HG03575 (cell line): ENCODE data around the gene BAHCC1.

Experiments used
- ATAC-seq: cut with Tn5 transposase; IDR thresholded peaks from one replicate; pipeline ENCODE4 v1.9.1; 2021; ENCODE audit not compliant: unreplicated experiment, insufficient number of reproducible peaks, low FRiP score; ENCODE audit errors: extremely low read depth

BAHCC1 gene

DNA sequence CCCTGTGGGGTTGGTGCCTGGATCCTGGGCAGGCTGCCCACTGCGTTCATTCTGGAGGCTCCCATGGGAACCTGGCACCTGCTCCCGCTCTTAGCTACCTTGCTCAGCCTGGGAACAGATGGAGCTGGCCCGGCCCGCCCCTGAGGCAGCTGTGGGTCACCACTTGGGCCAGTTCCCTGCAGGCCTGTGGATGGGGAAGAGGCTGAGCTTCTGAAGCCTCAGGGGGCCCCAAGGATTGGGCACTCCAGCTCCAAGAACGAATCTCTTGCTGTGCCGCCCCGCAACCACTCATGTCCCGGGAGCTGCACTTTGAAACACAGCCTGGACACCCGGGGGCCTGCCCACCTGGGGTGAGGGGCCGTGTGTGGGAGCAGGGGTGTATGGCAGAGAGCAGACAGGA lies 37.7 kb downstream of the BAHCC1 start:
- ATAC-seq: no peak

DNA sequence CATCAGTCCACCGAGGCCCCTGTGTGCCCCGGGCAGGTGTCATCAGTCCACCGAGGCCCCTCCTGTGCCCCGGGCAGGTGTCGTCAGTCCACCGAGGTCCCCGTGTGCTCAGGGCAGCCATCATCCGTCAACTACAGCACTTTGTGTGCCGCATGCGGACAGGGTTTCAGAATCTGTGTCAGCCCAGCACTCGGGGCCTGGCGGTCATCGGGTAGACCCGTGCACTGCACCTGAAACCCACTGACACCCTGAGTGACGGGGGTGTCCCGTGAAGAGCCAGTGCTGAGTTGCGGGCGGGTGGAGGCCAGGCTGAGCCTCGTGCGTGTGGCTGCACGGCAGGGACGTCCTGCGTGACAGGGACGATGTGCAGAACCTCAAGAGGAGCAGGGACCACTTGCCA lies 38.4 kb downstream of the BAHCC1 start:
- ATAC-seq: no peak

DNA sequence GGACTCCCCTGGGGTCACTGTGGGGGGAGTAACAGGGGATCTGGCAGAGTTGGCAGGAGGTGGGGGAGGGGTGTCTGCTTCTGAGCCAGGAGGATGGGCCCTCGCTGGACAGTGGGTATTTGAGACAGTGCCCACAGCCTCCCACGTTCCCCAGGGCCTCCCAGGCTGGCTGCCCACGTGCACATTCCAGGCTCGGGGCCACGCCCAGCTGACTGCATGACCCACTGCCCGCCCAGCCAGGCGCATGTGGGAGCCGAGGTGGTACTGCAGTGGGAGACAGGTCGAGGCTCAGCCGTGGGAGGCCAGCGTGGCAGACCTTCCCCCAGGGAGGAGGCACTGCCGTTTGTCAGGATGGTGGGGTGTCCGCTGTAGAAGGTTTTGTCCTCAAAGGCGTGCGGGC lies 38.8 kb downstream of the BAHCC1 start:
- ATAC-seq: no peak

DNA sequence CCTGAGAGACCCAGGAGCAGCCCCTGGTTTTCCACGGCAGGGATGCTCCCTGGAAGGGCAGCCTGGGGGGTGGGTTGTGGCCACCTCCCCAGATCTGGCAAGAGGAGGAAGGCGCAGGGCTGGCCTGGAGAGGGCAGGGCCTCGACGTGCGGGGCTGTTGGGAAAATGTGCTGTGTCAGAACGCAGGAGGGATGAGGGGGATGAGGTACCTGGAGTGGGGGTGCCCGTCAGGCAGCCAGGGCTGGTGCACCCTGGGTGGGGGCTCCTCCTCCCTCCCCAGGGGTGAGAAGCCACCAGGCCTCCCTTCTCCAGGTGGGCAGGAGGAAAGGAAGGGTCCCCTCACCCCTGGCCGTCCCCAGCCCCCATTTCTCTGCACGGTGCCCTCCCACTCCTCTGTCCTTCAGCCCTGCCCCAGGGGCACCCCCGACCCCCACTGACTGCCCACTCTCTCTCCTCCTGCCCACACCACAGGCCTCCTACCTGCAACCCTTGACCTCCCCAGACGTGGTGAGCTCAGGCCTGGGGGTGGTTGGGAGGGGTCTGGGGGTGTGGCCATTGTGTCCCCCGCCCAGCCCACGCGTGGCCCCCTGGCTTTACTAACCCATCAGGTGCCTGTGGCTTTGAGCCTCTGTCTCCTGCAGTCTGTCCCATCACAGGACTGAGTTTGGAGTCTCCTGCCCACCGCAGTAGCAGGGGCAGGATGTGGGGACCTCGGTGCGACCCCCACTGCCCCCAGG lies 39.6 kb downstream of the BAHCC1 start:
- no peak for ATAC-seq

DNA sequence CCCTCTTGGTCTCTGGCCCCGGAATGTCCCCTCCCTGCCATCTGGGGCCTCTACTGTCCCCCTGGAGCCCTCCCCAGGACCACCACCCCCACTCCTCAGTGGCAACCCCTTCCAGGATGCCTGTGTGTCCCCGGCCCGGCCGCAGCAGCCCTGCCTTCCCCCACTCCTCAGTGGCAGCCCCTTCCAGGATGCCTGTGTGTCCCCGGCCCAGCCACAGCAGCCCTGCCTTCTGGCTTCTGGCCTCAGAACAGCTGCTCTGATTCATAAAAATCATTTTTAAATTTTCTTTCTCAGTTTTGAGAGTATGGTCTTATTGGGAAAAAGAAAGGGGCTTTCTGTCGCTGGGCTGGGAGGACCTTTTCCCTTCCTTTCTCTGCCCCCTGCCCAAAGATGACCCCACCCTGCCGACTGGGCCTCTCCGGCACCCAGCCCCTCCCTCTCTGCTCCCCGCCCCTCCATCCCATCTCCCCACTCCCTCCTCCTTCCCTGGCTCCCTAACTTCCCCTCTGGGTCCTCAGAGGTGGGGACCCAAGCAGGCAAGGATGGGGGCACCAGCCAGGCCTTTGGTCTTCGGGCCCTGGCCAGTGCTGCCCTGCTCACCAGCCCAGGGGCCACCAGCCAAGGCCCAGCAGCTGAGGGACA lies 40.5 kb downstream of the BAHCC1 start:
- no peak for ATAC-seq

DNA sequence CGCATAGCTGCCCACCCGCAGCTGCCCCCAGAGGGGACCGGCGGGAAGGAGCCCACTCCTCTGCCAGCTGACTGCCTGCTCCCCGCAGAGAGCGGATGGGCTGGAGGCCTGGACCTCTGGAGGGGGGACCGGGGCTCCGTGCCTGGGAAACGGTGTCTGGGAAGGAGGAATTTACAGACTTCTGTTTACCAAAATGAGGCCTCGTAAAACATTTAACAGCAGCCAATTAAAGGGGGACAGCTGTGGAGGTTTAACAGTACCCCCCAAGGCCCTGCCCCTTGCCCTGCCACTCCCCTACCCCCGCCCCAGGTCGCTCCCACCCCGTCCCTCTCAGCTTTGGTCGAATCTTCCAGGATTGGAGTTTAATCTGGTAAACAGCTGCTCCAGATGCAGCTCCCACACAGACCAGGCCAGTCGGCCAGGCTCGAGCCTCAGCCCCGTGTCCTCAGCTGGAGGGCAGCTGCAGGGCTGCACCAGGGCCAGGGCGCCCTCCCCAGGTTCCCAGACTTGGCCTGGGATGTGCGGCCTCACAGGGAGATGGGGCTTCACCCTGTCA lies 41.1 kb downstream of the BAHCC1 start:
- no peak for ATAC-seq

DNA sequence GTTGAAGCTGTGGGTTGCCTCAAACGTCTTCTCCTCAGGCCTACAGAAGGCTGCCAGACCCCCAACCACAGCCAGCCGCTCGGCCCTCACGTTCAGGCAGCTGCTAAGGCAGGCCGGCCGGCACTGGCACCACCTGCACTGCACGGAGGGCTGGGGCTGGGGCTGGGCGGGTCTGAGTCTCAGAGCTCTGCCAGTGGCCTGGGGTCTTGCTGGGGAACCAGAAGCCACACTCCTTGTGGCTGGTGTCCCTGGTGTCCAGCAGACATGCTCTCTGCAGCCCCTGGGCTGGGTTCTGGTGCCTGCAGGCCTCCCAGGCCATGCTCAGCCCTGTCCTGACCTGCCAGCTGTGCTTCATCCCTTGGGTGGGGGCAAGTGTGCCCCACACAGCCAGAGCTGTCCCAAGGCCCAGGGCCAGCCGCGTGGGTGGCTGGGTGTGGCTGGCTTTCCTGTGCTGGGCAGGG lies 42.0 kb downstream of the BAHCC1 start:
- ATAC-seq: no peak

DNA sequence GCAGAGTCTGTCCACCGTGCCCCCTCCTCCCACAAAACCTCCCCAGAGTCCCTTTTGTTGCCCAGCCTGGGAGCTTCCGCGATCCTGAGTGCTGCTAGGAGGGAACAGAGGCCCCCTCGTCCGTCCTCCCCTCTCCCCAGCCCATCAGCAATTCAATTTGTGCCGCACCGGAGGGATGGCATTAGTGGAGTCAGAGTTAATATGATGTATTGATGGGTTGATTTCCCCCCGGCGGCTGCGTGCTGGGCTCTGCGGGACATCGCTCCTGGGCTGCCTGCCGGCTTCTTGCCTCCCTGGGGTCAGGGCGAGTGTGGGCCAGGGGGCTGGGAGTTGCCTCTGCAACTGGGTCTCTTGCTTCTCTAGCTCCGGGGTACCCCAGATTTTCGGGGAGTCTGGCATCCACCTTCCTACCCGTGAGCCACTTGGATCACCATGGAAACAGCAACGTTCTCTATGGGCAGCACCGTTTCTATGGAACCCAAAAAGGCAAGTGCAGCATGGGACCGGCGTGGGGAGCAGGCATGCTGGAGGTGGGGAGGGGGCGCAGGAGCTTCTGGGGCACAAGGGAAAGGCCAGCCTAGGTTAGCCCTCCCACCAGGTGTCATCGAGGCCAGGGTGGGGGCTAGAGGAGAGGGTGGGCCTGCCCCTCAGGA lies 42.9 kb downstream of the BAHCC1 start:
- no peak for ATAC-seq

DNA sequence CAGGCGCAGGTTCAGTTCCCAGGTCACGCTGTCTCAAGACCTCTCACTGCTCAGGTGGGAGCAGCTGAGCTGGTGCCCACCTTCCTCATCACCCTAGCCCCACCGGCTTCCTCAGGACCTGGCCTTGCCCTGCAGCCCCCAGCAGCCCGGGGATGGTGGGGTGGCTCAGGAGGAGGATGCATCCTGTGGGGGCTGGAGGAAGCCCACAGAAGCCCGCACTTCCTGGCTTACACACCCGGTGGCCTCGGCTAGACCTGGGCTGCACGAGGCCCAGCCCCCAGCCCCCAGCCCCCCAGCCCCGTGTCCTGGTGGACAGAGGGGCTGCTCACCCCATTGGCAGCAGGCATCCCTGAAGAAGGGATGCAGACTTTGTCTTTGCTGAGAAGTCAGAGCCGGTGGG lies 43.4 kb downstream of the BAHCC1 start:
- no peak for ATAC-seq

DNA sequence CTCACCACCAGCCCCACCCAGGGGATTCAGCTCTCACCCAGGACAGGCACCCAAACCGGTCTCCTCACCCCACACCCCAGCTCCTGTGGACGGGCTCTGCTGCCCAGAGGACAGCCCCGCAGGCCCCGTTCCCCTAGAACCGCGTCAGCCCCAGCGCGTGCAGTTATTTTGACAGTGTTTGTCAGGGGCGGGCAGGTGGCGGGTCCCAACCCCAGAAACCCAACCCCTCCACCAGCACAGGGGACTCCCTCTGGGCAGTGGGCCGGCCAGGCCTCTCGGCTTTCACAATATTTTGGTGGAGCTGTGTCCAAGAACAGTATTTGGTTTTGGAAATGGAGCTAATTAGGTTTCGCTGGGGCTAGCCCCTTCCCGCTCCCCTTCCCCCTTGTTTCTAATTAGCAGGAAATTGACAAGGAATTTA lies 44.8 kb downstream of the BAHCC1 start:
- ATAC-seq: no peak

DNA sequence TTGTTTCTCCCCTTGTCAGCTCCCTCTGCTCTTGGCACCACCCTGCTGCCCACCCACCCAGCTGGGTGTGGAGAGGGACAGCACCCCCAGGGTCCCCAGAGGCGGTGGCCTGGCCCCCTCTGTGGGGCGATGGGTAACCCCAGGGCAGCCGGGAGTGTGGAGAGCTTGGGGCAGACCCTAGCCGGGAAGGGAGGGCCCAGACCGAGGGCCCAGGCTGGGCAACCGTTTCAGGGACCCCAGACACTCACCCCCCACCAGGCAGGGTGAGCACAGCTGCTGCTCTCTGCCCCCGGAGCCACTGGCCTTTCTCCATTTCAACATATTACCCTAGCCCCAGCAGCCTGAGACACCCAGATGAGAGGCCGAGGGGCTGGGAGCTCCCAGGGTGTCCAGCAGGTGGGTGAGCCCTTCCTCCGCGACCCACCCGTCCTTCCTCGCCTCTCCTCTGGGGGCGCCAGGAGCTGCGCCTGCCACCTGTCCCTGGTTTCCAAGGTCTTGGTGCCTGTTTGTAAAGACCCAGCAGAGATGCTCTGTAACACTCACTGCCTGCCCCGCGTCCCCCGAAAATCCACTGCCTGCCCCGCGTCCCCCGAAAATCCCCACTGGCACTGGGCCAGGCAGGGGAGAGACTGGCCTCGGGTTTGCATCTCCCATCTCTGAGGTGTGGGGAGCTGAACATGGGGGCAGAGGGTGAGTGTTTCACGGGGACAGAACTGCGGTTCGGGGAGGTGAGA lies 45.4 kb downstream of the BAHCC1 start:
- ATAC-seq: no peak

DNA sequence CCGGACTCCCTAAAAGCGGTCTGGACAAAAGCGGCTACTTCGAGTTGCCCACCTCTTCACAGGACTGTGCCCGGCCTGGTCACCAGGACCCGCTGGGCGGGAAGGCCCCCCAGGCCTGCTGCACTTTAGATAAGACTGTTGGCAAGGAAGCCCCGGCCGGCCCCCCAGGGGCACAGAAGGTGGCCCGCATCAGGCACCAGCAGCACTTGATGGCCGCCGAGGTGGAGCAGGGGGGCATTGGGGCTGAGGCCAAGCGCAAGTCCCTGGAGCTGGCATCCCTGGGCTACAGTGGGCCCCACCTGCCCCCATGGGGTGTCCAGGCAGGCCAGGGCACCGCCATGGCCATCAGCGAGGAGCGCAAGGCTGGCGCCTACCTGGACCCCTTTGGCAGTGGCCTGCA lies 47.5 kb downstream of the BAHCC1 start:
- ATAC-seq: no peak

DNA sequence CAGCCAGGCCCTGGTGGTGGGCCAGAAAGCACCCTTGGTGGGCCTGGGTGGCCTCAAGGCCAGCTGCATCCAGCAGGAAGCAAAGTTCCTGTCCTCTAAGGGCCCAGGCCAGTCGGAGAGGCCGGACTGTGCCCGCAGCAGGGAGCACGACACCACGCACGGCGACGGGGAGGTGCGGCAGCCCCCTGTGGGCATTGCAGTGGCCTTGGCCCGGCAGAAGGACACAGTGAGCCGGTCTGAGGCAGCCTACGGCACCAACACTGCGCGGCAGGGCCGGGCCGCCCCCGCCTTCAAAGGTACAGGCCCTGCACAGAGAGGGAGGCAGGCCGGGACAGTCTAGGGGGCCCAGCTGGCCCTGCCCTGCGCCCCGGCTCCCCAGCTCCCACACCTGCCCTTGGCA lies 48.0 kb downstream of the BAHCC1 start:
- no peak for ATAC-seq

DNA sequence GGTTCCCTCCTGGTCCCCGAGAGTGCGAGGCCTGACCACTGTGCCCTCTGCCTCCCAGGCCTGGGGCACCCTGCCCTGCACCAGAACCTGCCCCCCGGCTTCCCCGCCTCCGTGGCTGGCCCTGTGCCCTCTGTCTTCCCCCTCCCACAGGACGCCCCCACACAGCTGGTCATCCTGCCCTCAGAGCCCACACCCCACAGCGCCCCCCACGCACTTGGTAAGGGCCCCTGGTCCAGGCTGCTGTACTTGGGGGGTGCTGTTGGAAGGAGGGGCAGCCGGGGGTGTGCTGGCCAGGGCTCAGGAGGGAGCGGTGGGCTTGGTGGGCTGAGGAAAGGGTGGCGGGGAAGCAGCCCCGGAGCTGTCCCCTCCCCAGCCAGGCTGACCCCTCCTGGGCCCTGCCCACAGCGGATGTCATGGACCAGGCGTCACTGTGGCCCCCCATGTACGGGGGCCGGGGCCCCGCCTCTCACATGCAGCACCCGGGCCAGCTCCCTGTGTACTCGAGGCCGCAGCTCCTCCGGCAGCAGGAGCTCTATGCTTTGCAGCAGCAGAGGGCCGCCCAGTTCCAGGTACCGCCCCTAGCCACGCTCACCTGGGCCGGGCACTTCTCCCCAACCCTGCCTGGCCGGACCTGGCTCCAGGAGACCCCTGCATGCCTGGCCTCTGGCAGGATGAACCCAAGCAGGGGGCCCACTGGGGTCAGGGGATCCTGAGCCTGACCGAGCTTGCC lies 49.5 kb downstream of the BAHCC1 start:
- no peak for ATAC-seq

DNA sequence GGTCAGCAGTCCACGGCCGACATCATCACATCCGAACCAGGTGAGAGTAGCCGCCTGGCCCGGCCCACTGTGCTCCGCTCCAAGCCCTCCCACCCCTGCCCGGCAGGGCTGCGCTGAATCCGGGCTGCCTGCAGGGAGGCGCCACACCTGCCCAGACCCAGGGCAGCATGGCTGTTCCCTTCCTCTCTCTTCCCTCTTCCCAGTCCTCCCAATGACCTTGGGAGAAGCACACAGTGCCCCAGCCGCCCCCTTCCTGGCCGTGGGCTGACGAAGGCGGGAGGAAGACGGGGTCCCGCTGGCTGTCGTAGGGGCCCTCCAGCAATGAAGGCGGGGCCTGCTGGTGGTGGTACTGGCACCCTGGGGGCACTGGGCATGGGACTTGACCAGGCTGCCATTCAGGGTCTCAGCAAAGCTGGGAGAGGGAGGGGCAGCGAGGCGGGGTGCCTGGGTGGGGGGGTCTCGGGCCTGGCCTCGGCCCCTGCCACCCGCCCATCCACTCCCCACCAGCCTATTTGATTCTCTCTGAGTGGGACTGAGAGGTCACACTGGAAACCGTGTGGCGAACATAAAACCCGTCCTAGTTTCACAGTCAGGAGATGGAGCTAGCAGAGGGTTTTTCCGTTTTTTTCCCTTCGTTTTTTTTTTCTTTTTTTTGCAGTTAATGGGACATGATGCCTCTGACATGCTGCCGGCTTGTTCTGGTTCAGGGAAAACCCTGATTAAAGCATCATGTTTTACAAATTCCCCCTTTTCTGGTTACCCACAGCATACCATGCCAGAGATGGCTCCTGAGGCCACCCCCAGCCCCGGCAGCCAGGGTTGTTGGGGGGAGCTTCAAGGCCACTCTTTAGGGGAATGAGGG lies 50.6 kb downstream of the BAHCC1 start:
- ATAC-seq: no peak

DNA sequence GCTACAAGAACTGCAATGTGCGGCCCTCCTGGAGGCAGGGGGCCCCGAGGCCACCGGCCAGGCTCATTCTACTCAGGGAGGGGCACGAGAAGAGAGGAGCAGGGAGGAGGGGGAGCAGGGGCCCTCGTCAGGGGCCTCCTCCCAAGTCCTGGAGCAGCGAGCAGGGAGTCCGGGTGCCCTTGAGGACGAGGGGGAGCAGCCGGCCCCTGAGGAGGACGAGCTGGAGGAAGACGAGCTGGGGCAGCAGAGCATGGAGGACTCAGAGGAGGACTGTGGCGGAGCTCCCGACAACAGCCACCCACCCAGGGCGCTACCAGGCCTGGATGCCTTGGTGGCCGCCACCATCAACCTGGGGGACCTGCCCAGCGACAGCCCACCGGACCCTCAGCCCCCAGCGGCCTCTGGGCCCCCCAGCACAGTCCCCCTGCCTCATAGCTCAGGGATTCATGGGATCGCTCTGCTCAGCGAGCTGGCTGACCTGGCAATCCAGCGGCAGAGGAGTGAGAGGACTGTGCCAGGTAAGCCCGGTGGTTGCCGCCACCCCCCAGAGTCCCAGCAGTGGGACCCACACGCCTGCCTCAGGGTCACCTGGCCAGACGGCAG lies 52.2 kb downstream of the BAHCC1 start:
- ATAC-seq: no peak

DNA sequence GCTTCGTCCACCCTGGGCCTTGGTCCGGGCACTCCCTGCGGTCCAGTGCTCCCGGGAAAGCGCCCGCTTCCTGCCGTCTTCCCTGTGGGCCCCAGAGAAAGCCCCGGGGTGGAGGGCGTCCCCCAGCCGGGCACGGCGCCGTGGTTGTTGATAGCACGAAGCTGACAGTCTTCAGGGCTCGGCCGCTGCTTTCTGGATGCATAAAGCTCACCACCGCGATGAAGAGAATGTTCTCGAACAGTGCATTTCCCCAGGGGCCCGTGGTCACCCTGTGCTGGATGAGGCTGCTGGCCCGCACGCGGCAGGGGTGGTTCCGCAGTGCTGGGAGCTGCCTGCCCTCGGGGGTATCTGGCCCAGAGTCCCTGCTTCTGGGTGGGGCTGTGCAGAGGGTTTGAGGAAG lies 53.2 kb downstream of the BAHCC1 start:
- ATAC-seq: no peak

DNA sequence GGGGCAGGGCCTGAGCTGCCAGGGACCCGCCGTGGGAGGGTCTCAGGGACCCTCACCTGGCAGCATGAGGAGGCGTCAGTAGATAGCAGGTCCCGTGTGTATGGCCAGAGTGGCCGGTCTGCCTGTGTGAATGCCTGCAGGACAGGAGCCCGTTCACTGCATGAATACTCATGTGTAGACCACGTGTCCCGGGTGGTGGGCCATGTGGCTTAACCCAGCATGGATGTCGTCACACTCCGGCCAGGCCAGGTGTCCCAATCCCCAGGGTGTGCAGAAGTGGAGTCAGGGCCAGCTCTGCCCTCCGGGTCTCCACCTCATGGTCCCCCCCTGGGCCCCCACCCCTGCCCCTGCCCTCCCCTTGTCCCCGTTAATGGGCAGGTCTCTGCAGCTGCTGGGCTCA lies 53.7 kb downstream of the BAHCC1 start:
- no peak for ATAC-seq
